ENCODE results near the gene CEP120. TPM values are rescaled to one million over a fixed set of nuclear protein-coding genes. Genes with fewer than 3 reads are reported as not detected.

CEP120 gene
- total RNA-seq, 1 donor, result 24.2 TPM

DNA sequence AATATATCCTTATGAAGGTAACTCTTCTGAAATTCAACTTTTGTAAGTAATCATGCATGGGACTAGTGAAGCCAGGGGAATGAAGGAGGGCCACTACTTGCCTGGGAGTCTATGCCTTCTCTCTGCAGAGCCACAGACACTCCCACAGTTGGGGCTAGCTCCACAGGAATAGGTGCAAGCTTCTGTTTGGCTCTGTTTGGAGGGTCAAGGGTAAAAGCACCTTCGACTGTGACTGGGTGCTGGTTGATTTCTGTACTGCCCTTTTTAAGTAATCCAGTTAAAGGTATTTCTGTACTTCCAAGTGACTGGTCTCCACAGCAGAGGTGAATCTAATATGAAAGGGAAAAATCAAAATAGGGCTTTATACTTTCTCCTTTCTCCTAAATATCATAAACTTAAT lies 32.2 kb downstream of the CEP120 start:
- Histone ChIP-seq H3K9me3 (ENCODE audit: low read depth, low read length) (no peaks in the 10 kb centered on the region), H3K27ac (ENCODE audit: low read depth, low read length) (no peak overlapping the region), H3K4me3 (ENCODE audit: insufficient read depth, low read length) (no peak overlapping the region), H3K36me3 (ENCODE audit: insufficient read depth, low read length) (peaks cover 15% of the 10 kb centered on the region), H2AFZ (ENCODE audit: low read length) (no peak overlapping the region), H3K4me1 (ENCODE audit: insufficient read depth, low read length) (no peaks in the 10 kb centered on the region), H3K79me2 (ENCODE audit: insufficient read depth, low read length) (no peaks in the 10 kb centered on the region), H4K20me1 (ENCODE audit: insufficient read depth, low read length) (no peaks in the 10 kb centered on the region), H3K27me3 (ENCODE audit: insufficient read depth, low read length) (no peaks in the 10 kb centered on the region), H3K4me2 (ENCODE audit: insufficient read depth, low read length) (no peak overlapping the region)
- no peak for DNase-seq (ENCODE audit: insufficient read length, low spot score, missing footprints)
- TF ChIP-seq, protein P1, sequence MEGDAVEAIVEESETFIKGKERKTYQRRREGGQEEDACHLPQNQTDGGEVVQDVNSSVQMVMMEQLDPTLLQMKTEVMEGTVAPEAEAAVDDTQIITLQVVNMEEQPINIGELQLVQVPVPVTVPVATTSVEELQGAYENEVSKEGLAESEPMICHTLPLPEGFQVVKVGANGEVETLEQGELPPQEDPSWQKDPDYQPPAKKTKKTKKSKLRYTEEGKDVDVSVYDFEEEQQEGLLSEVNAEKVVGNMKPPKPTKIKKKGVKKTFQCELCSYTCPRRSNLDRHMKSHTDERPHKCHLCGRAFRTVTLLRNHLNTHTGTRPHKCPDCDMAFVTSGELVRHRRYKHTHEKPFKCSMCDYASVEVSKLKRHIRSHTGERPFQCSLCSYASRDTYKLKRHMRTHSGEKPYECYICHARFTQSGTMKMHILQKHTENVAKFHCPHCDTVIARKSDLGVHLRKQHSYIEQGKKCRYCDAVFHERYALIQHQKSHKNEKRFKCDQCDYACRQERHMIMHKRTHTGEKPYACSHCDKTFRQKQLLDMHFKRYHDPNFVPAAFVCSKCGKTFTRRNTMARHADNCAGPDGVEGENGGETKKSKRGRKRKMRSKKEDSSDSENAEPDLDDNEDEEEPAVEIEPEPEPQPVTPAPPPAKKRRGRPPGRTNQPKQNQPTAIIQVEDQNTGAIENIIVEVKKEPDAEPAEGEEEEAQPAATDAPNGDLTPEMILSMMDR (IDR thresholded peaks at IDR 0.05; ENCODE audit: extremely low read depth, low read depth, low read length), result no peak

DNA sequence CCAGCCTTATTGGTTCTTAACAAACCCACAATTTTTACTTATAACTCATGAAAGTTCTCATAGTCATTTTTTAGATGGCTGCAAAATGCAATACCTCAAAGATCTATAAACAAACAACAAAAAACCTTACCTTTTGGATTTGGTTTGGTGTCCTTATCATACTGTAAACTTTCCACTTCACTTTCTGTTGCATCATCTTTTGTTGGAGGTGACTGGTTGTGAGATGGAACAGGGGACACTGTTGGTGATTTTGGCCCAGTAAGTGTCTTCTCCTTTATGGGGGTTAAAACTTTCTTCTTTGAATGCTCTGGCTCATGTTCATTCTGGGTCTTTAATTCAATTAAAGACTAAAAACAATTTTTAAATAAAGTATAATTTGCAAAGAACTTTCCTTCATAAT lies 33.4 kb downstream of the CEP120 start:
- no peak overlapping the region for H3K27ac ChIP-seq (ENCODE audit: low read depth, low read length)
- no peak overlapping the region for H3K4me3 ChIP-seq (ENCODE audit: insufficient read depth, low read length)
- no peak overlapping the region for H3K4me2 ChIP-seq (ENCODE audit: insufficient read depth, low read length)
- H4K20me1 ChIP-seq (ENCODE audit: insufficient read depth, low read length), result no peaks in the 10 kb centered on the region
- no peak overlapping the region for H2AFZ ChIP-seq (ENCODE audit: low read length)
- no peaks in the 10 kb centered on the region for H3K79me2 ChIP-seq (ENCODE audit: insufficient read depth, low read length)
- H3K9me3 ChIP-seq (ENCODE audit: low read depth, low read length), result no peaks in the 10 kb centered on the region
- H3K36me3 ChIP-seq (ENCODE audit: insufficient read depth, low read length), result peaks cover 21% of the 10 kb centered on the region
- TF ChIP-seq, protein P1 (IDR thresholded peaks at IDR 0.05; ENCODE audit: extremely low read depth, low read depth, low read length), result no peak
- DNase-seq (ENCODE audit: insufficient read length, low spot score, missing footprints), result no peak
- no peaks in the 10 kb centered on the region for H3K4me1 ChIP-seq (ENCODE audit: insufficient read depth, low read length)
- no peaks in the 10 kb centered on the region for H3K27me3 ChIP-seq (ENCODE audit: insufficient read depth, low read length)

DNA sequence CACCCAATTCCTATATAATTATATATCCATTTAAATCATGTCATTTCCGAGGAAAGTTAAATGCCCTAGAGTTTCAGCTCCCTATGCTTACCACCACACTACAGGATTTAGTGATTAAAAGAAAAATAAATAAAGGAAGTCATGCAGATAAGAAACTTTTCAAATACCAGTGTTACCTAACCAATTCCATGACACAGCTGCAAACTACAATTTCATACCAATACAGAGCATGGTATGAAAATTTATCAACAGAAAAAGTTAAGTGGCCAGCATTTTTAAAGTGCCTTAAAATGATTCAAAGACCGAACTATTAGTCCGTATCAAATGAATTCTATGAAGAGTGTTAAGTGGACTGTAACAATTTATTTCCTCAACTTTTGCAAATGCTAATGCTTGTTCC lies 35.9 kb downstream of the CEP120 start:
- Histone ChIP-seq H3K27ac (ENCODE audit: low read depth, low read length) (no peak overlapping the region), H4K20me1 (ENCODE audit: insufficient read depth, low read length) (no peaks in the 10 kb centered on the region), H3K4me3 (ENCODE audit: insufficient read depth, low read length) (no peak overlapping the region), H3K4me2 (ENCODE audit: insufficient read depth, low read length) (no peak overlapping the region), H3K27me3 (ENCODE audit: insufficient read depth, low read length) (no peaks in the 10 kb centered on the region), H3K36me3 (ENCODE audit: insufficient read depth, low read length) (peaks cover 22% of the 10 kb centered on the region), H3K9me3 (ENCODE audit: low read depth, low read length) (no peaks in the 10 kb centered on the region), H3K79me2 (ENCODE audit: insufficient read depth, low read length) (no peaks in the 10 kb centered on the region), H2AFZ (ENCODE audit: low read length) (no peak overlapping the region), H3K4me1 (ENCODE audit: insufficient read depth, low read length) (no peaks in the 10 kb centered on the region)
- TF ChIP-seq, protein P1 (IDR thresholded peaks at IDR 0.05; ENCODE audit: extremely low read depth, low read depth, low read length), result no peak
- no peak for DNase-seq (ENCODE audit: insufficient read length, low spot score, missing footprints)

DNA sequence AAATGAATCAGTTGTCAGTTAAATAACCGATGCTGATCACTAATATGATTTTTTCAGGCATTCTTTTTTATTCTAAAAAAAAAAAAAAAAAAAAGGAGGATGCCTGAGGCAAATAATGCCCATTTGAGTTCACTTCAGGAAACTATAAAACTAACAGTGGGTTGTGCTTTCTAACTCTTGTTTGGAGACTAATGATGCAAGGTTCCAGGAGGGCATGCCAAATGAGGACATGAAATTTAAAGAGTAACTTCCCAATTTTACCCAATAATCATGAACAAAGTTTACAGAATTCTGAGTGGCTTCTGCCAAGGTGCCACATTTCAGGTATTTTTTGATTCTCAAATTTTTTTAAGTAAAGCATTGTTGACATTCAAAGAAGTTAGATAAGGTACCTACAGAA lies 41.0 kb downstream of the CEP120 start:
- no peak overlapping the region for H2AFZ ChIP-seq (ENCODE audit: low read length)
- no peaks in the 10 kb centered on the region for H3K79me2 ChIP-seq (ENCODE audit: insufficient read depth, low read length)
- H3K4me2 ChIP-seq (ENCODE audit: insufficient read depth, low read length), result no peak overlapping the region
- no peak overlapping the region for H3K4me3 ChIP-seq (ENCODE audit: insufficient read depth, low read length)
- H3K27ac ChIP-seq (ENCODE audit: low read depth, low read length), result no peak overlapping the region
- no peaks in the 10 kb centered on the region for H3K9me3 ChIP-seq (ENCODE audit: low read depth, low read length)
- DNase-seq (ENCODE audit: insufficient read length, low spot score, missing footprints), result no peak
- no peaks in the 10 kb centered on the region for H4K20me1 ChIP-seq (ENCODE audit: insufficient read depth, low read length)
- H3K27me3 ChIP-seq (ENCODE audit: insufficient read depth, low read length), result no peaks in the 10 kb centered on the region
- peaks cover 34% of the 10 kb centered on the region for H3K36me3 ChIP-seq (ENCODE audit: insufficient read depth, low read length)
- TF ChIP-seq, protein P1 (IDR thresholded peaks at IDR 0.05; ENCODE audit: extremely low read depth, low read depth, low read length), result no peak
- H3K4me1 ChIP-seq (ENCODE audit: insufficient read depth, low read length), result no peaks in the 10 kb centered on the region

Measured in osteoblast (primary cell).